Ectodermal cell (in vitro differentiated cells): Measurements from ENCODE around the gene MOK.

Experiments used
- H3K27ac ChIP-seq: 2 replicates; pipeline ENCODE4 v1.7.0; 2013; ENCODE audit warnings: mild to moderate bottlenecking, low read depth, low read length; ENCODE audit not compliant: insufficient read depth, poor library complexity, severe bottlenecking
- H3K27me3 ChIP-seq: 2 replicates; pipeline ENCODE4 v1.7.0; 2013; ENCODE audit warnings: mild to moderate bottlenecking, low read length; ENCODE audit not compliant: insufficient read depth, control insufficient read depth, poor library complexity, severe bottlenecking
- H3K36me3 ChIP-seq: one replicate; pipeline ENCODE4 v1.7.0; 2013; ENCODE audit warnings: low read length; ENCODE audit not compliant: control insufficient read depth, insufficient read depth
- H3K4me1 ChIP-seq: one replicate; pipeline ENCODE4 v1.7.0; 2013; ENCODE audit warnings: low read length; ENCODE audit not compliant: control insufficient read depth, insufficient read depth
- H3K4me3 ChIP-seq: 2 replicates; pipeline ENCODE4 v1.7.0; 2013; ENCODE audit warnings: low read depth, low read length, control low read depth; ENCODE audit not compliant: insufficient read depth
- H3K9me3 ChIP-seq: 2 replicates; pipeline ENCODE4 v1.7.0; 2013; ENCODE audit warnings: mild to moderate bottlenecking, low read length, moderate library complexity; ENCODE audit not compliant: control insufficient read depth
- WGBS, 2 experiments: methylation state at CpG; one replicate each; pipeline ENCODE4 v1.1.7; 2013; ENCODE audit warnings: missing lambda C conversion rate in 2 of 2; 5-methylcytosine and 5-hydroxymethylcytosine counted together

Gene MOK

DNA sequence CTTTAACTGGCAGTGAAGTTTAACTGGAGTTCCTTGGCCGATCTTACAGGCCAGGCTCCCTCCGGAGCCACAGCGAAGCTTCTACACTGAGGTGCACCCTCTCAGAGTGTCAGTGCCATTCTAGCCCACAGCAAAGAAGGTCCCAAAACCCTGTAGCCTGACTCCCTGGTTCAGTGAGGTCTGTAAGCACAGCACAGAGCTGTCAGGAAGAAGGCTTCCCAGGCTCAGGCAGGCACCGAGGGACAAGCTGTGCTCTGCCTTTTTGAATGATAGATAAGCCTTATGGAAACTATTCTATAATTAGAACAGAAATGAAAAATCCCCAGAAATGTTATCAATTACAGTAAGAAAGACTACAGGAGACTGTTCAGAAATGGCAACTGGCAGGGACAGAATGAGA lies 40.2 kb downstream of the MOK start:
- Histone ChIP-seq H3K27ac (no peak overlapping the region), H3K27me3 (no peaks in the 10 kb centered on the region), H3K36me3 (no peaks in the 10 kb centered on the region), H3K4me3 (no peak overlapping the region), H3K9me3 (no peaks in the 10 kb centered on the region), H3K4me1 (peaks cover 13% of the 10 kb centered on the region)
- WGBS, 2 experiments: 94 to 95% methylated on average over 3 to 4 of the region's 4 CpGs

DNA sequence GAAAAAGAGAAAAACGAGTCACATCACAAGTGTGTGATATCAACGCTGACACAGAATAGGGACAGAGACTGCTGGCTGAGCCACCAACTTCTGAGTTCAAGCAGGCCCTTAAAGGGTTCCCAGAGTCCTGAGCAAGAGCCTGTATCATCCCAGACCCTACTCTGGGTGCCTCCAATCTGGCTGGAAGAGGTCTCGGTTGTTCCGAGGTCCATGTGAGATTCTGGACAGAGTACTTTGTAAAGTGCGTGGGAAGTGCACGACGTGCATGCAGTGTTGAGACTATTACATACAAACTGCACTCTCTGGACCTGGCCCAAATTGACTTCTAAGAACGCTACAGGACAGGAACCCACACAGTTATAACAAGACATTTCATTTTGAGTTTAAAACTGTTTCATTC lies 40.6 kb downstream of the MOK start:
- no peak overlapping the region for H3K27ac ChIP-seq
- 93 to 98% methylated on average over 8 of the region's 8 CpGs for WGBS, 2 experiments
- peaks cover 13% of the 10 kb centered on the region for H3K4me1 ChIP-seq
- H3K27me3 ChIP-seq: no peaks in the 10 kb centered on the region
- no peaks in the 10 kb centered on the region for H3K36me3 ChIP-seq
- H3K9me3 ChIP-seq: no peaks in the 10 kb centered on the region
- H3K4me3 ChIP-seq: no peak overlapping the region

DNA sequence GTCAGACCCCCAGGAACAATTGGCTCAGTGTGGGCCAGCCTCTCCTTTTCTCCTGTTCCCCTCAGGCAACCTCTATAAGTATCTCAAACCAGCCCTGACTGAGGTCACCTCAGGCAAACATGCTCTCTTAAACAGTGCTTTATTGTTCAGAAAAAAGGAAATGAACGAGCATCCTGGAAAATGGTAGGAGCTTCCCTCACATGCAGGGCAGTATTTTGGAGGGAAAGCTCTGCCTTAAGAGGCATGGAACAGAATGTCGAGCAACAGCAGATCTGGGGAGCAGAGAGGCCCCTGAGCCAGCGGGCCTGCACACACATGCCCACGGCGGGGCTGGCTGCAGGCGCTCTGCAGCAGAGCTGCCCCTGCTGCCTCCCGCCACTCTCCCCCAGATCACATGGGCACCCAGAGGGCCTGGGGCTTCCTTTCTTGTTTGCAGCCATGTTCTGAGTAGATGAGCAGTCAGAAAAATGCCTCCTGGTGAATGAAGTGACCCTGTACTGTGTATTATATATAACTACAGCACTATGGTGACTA lies 42.0 kb downstream of the MOK start:
- Histone ChIP-seq H3K4me3 (no peak overlapping the region), H3K27ac (peak overlapping the region; percentile 90), H3K4me1 (peaks cover 13% of the 10 kb centered on the region), H3K27me3 (no peaks in the 10 kb centered on the region), H3K36me3 (no peaks in the 10 kb centered on the region), H3K9me3 (no peaks in the 10 kb centered on the region)
- WGBS, 2 experiments: 18 to 20% methylated on average over 7 of the region's 7 CpGs

DNA sequence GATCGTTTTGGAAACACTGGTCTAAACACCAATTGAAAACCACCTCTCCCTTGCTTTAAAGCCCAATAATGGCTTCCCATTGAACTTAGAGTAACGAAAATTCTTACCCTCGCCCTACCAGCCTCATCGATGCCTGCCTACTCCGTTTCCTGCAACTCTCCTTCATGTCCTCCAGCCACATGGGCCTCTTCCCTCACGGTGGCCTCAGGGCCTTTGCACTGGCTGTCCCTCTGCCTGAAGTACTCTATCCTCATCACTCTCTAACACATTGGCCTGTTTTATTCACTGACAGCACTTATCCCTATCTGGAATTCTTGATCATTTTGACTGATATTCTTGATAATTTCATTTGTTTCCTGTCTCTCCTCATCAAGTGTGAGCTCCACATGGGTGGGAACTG lies 46.8 kb downstream of the MOK start:
- H3K27ac ChIP-seq: no peak overlapping the region
- no peaks in the 10 kb centered on the region for H3K27me3 ChIP-seq
- no peak overlapping the region for H3K4me3 ChIP-seq
- no peaks in the 10 kb centered on the region for H3K36me3 ChIP-seq
- peaks cover 9% of the 10 kb centered on the region for H3K4me1 ChIP-seq
- H3K9me3 ChIP-seq: no peaks in the 10 kb centered on the region
- 92 to 93% methylated on average over 6 of the region's 6 CpGs for WGBS, 2 experiments

DNA sequence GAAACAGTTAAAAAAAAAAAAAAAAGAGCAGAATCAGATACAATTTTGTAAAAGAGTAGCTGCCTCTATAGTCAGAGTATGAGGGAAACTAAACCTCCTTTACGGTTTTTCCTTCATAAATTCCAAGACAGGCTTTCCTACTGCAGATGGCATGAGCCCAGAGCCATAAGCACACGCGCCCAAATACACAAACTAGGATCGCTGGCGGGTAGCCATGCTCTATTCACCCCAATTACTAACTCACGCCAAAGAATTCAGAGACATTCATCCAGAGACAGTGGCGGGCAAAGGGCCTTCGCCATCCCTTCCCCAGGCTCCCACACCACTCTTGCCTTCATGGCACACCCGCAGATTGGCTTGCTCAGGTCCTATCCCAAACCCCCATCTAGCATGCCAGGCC lies 48.2 kb downstream of the MOK start:
- WGBS, 2 experiments: 89 to 90% methylated on average over 9 of the region's 9 CpGs
- H3K27ac ChIP-seq: no peak overlapping the region
- no peaks in the 10 kb centered on the region for H3K4me1 ChIP-seq
- no peak overlapping the region for H3K4me3 ChIP-seq
- no peaks in the 10 kb centered on the region for H3K9me3 ChIP-seq
- H3K27me3 ChIP-seq: no peaks in the 10 kb centered on the region
- H3K36me3 ChIP-seq: no peaks in the 10 kb centered on the region

DNA sequence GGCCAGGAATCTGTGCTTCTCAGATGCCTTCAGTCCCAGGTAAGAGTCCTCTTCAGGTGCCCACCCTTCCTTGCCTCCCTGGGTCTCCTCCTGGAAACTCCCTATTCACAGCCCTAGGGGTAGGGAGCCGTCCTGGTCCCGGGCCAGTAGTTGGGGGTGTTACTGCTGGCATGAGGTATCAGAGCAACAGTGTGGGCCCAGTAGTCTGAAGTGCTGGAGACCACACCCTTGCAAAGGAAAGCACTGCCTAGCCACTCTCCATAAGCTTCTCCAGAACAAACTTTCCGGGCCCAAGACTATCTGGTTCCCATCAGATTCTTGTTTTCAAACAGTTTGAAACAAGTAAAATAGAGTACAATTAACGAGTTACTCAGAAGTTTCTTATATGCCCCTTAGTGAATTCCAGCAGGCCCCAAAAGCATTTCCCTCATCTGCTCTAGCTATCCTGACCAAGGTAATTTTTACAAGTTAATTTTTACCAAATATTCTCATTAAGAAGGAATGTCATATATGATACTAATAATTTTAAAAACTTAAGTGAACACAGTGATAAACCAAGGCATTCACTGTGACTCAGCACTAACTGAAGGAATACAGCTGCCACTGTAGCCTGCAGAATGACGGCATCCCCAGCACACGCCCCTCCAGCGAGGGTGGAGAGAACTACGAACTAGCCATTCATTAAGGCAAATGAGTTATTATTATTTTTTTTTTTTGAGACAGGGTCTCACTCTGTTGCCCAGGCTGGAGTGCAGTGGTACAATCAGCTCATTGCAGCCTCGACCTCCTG lies 49.4 kb downstream of the MOK start:
- no peaks in the 10 kb centered on the region for H3K9me3 ChIP-seq
- 87 to 89% methylated on average over 9 of the region's 9 CpGs for WGBS, 2 experiments
- H3K27ac ChIP-seq: no peak overlapping the region
- H3K4me1 ChIP-seq: no peaks in the 10 kb centered on the region
- H3K36me3 ChIP-seq: no peaks in the 10 kb centered on the region
- H3K27me3 ChIP-seq: no peaks in the 10 kb centered on the region
- no peak overlapping the region for H3K4me3 ChIP-seq

DNA sequence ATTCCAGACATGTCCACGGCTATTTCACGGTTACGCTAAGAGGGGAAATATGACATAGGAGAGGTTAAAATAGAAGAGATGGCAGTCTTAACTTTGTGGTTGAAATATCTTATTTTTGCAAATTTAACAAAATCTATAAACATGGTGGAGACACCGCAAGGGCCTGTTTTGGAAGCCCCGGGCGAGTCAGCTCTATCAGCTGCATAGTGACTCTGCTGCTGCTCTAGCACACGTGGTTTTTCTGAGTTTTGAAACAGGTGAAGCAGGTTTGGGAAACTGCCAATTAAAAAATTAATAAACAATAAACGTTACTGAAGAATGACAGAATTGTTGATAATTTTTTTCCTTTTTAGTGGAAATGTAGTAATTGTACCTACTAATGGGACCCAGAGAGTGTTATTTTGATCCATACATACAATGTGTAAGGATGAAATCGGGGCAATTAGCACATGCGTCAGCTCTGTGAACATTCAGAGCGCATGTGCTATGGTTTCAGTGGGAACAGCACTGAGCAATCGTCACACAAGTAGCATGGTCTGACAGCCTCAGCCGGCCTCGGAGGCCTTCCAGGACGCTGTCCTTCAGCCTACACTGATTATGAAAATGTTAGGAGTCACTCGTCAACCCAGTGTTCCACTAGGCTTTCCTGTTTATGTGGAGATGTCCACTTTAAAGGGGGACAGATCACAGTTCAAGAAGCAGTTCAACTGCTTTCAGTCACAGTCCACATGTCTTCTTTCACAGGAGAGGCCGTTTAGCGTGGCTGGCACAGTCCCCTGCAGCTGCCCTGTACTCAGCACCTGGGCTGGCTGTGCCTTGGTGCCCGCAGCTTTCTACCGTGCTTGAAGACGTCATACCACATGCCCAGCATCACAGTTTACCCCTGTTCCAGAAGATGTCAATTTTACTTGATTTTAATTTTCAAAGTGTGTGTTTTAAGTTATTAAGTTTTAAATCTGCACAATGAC lies 51.8 kb downstream of the MOK start:
- Histone ChIP-seq H3K27ac (no peak overlapping the region), H3K4me1 (no peaks in the 10 kb centered on the region), H3K9me3 (no peaks in the 10 kb centered on the region), H3K36me3 (no peaks in the 10 kb centered on the region), H3K4me3 (no peak overlapping the region), H3K27me3 (no peaks in the 10 kb centered on the region)
- 94 to 95% methylated on average over 21 of the region's 21 CpGs for WGBS, 2 experiments

DNA sequence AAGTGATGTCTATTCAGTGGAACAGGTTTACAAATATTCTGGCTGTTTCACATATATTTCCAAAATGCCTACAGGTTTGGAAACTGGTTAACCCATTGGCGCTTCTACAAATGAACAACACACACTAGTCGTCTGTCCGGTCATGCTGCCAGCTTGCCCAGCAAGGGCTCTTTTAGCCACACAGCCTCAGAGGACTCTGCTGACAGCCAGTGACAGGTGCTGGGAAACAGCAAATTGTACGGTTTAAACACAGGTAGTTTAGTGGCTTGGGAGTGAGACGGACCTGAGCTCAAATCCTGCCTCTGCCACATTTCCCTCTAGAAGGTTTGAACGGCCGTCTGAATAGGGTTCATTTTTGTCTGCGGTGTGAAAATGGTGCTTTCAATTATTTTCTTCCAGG lies 53.8 kb downstream of the MOK start:
- Histone ChIP-seq H3K27me3 (no peaks in the 10 kb centered on the region), H3K9me3 (no peaks in the 10 kb centered on the region), H3K27ac (no peak overlapping the region), H3K36me3 (no peaks in the 10 kb centered on the region), H3K4me3 (no peak overlapping the region), H3K4me1 (peaks cover 4% of the 10 kb centered on the region)
- 94% methylated on average over 5 to 8 of the region's 8 CpGs for WGBS, 2 experiments

DNA sequence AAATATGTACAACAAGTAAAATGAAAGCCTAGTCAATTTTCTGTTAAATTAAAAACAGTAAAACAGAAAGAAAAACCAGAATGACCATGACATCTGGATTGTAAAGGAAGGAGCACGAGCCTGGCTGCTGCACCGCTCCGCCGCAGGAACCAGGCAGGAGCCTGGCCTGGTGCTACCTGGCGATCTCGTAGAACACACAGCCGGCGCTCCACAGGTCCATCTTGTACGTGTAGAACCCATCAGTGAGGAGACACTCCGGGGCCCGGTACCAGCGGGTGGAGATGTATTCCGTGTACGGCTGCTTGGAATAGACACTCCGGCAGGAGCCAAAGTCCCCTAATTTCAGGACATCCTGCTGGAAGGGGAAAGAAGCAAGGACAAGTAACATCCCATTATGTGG lies 54.3 kb downstream of the MOK start:
- WGBS, 2 experiments: 95 to 96% methylated on average over 15 of the region's 15 CpGs
- H3K9me3 ChIP-seq: no peaks in the 10 kb centered on the region
- no peaks in the 10 kb centered on the region for H3K27me3 ChIP-seq
- no peak overlapping the region for H3K4me3 ChIP-seq
- peaks cover 4% of the 10 kb centered on the region for H3K4me1 ChIP-seq
- no peak overlapping the region for H3K27ac ChIP-seq
- H3K36me3 ChIP-seq: no peaks in the 10 kb centered on the region

DNA sequence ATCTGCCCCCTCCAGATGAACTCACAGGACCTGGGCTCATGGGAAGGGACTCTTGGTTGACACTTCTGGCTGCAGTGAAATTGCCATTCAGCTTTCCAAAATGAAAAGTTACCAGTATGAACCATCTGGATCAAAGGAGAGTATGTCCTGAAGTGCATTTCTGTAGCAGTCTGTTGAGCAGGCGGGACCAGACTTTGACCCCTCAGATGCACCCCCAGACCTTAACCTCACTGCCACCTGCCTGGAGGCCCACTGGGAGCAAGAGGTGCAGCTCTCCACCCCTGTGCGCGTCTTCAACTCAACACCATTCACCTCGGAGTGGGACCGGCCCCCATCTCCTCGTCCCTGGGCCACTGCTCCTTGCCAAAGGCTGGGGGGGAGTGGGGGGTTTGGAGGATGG lies 55.0 kb downstream of the MOK start:
- Histone ChIP-seq H3K4me3 (no peak overlapping the region), H3K4me1 (peaks cover 4% of the 10 kb centered on the region), H3K9me3 (no peaks in the 10 kb centered on the region), H3K27ac (no peak overlapping the region), H3K36me3 (no peaks in the 10 kb centered on the region), H3K27me3 (no peaks in the 10 kb centered on the region)
- 89 to 100% methylated on average over 6 of the region's 6 CpGs for WGBS, 2 experiments
